Right hindlimb (tissue), 1 donor: Measurements from ENCODE around the gene MRPL27.
"Not testable (repeated sequence)": the region's sequence is repeated elsewhere in the genome, so short reads cannot be mapped to it uniquely, and the experiment has no call there.

ENCODE experiments used
- DNase-seq: peaks from one replicate; pipeline ENCODE4 v3.0.0-alpha.2; 2018

The MRPL27 gene

DNA sequence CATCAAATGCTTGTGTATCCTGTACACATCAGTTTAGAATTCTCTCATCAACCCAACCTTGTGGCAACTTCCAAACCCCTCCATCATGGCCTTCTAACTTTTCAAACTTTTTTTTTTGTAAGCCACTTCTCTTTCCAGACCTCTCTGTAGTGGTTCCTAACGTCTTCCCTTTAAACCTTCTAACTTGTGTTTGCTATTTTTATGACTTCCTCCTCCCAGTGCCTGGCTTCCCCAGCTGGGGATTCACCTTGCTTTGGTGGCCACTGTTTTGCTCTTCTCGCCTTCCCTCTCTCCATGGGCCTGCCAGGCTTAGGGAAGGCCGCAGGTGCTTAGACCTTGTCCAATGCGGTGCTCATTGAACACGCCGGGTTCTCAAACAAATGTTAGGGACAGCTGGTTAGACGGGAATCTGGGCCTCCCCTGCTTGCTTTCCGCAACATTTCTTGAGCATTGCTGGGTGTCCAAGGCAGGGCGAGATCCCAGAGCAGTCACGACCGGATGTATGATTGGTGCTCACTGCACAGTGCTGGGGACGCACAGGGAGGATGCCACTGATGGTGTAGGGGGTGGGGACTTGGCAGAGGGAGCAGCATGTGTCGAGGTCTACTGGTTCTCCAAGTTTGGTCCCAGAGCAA lies 28.1 kb downstream of the MRPL27 start:
- DNase-seq = no peak

DNA sequence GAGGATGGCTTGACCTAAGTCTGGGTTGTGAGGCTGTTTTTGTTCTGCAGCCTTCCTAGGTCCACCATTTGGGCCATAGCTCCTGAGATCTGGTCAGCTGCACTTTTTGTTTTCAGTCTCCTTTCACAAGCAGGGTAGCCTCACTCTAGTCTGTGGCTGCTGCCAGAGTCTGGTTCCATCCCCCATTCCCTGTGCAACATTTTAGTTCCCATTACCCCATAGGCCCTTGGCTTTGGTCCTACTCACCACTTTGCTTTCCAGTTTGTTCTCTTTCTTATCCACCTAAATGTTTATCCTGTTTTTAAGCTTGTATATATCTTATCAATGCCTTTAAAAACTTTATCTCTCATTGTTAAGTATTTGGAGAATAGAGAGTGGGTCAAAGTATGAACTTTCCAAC lies 33.6 kb downstream of the MRPL27 start:
- DNase-seq = no peak

DNA sequence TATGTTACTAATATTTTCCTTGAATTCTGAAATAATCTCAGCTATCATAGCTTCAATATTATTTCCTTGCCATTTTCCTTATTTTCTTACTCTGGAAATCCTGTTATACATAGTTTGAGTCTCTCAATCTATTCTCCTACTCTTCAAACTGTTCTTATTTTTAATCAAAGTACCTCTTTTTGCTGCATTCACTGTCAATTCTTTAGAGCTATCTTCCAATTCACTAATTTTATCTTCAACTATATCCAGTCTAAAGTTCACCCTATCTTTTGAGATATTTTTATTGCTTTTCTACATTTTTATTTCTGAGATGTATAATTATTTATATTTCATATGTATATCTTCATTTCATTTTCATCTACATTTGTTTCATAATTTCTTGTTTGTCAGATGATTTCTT lies 34.3 kb downstream of the MRPL27 start:
- no peak for DNase-seq

DNA sequence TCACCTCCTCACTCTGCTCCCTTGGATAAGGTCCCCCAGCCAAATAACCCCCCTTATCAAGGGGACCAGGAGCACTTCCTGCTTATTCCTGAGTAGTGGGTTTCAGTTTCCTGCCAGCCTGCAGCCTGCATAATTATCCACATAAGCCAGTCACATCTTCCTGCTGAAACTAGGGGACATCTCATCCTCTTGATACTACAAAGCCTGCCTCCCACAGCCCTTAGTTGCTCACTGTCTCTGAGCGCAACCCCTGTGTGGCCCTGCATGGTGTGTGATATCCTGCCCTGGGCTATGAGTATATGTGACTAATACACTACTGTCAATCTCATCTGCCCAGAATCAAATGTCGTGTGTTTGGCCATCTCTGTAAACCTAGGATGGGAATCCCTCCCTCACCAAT lies 35.0 kb downstream of the MRPL27 start:
- no peak for DNase-seq

DNA sequence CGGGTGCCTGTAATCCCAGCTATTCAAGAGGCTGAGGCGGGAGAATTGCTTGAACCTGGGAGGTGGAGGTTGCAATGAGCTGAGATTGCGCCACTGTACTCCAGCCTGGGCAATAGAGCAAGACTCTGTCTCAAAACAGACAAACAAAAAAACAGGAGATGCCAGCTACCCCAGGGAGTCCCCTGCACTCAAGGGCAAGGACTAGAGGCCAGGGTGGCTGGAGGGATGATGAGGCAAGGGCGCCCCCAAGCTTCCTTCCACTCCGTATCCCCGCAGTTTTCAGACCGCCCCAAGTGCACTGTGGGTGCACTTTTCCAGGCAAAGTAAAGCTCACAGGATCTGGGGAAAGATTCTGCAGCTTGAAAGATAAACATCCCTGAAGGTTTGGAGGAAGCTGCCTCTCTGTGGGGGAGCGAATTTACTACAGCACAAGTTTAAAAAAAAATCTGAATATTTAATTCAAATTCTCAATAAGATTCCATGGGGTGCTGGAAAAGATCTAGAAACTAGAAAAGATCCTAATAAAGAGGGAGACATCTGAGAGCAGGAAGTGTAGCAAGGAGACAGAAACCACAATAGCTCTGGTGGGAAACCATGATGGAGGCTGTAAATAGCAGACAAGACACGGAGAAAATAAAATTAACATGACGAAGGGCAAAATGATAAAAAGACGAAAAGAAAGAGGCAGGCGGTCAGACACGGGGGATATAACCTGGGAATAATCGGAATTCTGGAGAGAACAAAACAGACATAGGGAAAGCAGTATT lies 39.5 kb downstream of the MRPL27 start:
- not testable (repeated sequence) for DNase-seq

DNA sequence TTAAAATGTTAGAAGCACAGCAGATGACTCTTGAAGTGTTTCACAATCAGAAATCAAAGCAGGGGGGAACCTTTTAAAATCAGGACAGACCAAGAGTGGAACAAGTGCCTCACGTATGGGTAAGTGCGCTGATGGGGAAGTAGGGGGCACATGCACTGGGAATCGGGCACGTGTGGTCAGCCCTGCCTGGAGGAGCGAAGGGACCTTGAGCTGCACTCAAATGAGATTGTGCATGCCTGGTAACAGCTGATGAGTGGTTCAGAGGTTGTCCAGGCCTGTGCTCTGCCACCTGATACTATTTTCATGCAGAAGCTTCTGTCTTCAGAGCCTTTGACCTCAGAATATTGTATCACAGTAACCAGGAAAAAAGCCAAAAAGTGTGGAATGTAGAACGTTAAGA lies 40.8 kb downstream of the MRPL27 start:
- no peak for DNase-seq

DNA sequence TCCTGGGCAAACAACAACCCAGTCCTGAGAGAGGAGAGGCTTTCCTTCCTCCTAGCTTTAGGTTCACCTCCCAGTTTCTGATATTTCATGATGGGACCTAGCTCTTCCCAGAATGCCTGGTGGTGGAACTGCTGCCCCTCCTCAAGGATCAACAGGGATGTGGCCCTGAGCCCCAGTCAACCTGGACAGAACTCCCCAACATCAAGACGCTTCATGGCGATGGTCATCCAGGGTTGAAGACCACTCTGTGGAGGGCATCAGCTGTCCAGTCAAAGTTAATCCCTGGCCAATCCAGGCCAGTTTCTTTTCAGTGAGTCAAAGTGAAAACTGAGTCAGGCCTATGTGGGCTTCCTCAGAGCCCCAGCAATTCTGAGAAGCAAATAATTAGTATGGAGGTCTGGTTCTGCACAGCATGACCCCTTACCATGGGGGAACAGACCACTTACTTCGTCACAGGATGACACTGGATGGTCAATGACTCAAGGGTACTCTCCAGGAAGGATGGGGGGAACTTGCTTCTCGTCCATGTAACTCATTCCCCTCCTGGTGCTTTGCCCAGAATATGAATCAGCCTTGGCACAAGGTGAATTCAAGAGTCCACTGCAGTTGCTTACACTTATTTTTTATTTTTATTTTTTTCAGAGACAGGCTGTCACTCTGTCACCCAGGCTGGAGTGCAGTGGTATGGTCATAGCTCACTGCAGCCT lies 41.7 kb downstream of the MRPL27 start:
- no peak for DNase-seq

DNA sequence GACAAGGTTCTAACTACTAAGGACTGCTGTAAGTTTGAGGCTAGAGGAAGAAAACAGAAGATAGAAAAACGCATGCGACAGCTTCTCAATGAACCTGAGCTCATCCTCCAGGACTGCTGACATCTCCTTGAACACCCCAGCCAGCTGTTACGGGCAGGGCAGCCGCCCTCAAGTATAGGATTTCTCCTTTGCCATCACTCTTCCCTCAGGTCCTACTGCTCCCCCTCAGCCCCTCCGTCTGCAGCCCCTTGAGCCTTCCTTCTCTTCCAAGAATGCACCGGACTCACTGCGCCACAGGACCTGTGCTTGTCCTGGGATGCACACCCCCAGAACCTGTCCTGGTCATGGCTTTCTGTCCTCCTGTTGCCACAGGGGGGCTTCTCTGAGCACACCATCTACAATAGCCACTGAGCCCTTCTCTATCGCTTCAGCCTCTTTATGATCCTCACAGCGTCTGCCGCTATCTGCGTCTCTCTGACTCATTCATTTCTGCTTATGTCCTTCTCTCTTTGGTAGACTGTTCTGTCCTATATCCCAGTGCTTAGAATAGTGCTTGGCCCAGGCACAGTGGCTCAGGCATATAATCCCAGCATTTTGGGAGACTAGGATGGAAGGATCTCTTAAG lies 42.7 kb downstream of the MRPL27 start:
- no peak for DNase-seq

DNA sequence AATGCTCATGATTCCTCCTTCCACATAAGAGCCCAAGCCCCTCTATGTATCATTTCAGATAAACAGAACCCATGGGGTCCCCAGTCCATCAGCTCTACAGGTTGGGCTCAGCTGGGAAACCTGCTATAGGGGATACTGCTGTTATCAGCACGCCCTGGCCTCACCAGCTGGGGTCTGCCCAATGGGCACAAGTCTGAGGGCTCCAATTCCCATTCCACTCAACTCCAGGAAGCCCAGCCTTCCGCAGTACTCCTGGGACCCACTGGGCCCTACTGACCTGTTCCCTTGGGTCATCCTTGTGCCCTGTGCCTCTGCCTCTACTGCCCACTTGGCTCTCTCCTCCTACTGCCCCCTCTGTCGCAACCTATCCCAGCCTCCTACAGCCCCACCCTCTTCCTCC lies 43.3 kb downstream of the MRPL27 start:
- no peak for DNase-seq

DNA sequence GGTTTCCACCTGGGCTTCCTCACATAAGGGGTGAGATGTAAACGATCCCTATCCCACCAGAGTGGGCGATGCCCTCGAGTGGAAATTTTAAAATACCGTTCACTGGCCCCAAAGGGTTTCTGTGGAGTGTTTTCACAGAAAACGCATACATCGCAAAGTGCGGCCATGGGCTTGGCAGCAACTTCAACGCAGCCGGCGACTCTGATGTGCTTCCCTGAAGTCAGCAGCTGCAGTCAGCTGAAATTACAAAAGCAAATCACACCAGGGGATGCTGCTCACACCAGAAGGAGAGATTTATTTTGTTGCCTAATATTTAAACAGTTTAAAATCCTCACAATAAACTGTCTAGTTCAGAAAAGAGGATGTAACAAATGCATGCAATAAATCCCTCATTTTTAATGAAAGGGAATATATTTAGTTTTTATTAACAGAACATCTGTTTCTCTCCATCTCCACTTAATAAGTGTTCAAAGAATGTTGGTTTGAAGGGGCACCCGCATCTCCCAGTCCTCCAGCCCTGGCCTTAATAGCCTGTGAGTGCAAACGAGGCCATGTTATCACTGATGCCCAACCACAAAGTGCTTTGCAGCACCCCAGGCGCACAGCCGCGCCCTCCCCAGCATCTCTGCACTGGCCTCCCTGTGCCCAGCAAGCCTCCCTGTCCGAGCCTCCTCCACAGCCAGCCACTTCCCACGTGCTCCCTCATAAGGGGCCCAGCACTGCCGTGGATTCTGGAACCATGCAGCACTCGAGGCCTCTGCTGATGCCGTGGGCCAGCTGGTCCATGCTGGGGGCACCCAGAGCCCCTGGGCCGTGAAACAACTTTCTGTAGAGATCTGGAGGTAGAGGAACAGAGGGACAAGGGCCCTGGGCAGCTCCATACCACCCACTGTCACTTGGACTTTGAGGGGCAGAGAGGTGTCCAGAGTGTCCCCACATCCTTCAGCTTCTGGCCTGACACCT lies 44.3 kb downstream of the MRPL27 start:
- peak; percentile 58 for DNase-seq

DNA sequence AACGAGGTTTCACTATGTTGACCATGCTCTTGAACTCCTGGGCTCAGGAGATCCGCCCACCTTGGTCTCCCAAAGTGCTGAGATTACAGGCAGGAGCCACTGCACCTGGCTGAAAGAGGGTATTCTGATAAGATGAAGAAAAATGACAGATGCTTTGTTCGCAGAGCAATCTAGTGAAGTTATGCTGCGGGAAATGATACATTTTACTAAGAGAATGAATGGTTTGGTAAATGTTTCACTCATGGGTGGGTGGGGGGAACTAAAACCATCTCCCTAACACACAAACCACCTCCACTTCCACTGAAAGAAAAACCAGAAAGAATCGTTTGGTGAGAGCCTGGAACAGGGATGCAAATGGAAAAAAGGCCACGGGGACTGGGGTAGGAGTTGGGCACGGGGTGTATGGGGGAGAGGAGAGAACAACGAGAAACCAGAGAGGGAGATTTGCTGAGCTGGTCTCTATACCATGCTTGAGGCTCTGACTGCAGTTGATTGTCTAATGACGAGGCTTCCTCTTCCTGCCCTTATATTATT lies 46.1 kb downstream of the MRPL27 start:
- DNase-seq = no peak

DNA sequence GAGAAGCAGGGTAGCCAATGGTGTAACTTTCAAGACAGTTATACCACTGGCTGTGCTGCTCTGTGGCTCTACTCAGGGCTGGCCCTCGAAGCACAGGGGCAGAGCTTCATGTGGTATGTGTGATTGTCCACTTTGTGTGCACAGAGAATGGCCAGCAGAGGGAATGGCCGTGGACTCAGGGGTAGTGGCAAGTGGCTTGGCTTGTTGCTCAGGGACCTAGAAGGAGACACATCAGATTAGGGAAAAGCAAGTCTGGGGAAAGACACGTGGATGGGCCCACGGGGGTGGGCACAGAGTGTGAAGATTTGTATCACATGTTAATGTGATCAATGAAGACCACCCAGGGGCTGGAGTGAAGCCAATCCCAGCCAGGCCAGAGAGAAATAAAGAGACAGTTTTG lies 47.1 kb downstream of the MRPL27 start:
- no peak for DNase-seq

DNA sequence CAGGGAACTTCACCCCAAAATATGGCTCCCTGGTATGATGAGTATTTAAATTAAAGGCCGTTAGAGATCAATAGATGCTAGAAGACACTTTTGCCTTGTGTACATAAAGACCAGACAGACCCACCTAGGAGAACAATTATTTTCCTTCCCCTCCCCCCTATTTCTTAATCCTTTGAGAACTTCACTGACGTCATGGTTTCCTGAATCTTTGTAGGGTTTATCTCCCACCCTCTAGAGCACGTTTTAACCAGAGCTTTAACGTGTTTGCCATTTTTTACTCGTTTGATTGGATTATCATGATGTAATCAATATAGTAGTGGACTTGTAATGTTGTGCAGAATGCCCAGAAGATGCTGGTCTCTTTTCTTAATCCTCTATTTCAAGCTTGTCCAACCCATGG lies 49.9 kb downstream of the MRPL27 start:
- DNase-seq = no peak

DNA sequence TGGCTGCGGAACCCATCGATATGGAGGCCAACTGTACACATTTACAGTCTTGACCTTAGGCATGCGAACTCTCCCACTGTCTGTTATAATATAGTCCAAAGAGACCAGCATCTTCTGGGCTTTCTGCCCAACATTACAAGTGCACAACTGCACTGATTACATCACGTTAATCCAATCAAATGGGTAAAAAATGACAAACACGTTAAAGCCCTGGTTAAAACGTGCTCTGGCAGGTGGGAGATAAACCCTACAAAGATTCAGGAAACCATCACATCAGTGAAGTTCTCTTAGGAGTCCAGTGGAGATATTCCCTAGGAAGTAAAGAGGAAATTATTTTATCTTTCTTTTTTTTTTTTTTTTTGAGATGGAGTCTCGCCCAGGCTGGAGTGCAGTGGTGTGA lies 50.7 kb downstream of the MRPL27 start:
- no peak for DNase-seq

DNA sequence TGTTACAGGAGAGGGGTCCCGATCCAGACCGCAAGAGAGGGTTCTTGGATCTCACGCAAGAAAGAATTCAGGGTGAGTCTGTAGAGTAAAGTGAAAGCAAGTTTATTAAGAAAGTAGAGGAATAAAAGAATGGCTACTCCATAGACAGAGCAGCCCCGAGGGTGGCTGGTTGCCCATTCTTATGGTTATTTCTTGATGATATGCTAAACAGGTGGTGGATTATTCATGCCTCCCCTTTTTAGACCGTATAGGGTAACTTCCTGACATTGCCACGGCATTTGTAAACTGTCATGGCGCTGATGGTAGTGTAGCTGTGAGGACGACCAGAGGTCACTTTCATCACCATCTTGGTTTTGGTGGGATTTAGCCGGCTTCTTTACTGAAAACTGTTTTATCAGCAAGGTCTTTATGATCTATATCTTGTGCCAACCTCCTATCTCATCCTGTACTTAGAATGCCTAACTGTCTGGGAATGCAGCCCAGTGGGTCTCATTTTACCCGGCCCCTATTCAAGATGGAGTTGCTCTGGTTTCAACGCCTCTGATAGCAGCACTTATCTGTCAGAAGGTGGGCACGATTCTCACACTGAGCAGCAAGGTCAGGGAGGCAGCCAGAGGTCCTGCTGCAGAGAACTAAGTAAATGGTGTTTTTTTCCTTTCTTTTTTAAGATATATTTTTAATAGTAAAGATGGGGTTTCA lies 53.5 kb downstream of the MRPL27 start:
- no peak for DNase-seq

DNA sequence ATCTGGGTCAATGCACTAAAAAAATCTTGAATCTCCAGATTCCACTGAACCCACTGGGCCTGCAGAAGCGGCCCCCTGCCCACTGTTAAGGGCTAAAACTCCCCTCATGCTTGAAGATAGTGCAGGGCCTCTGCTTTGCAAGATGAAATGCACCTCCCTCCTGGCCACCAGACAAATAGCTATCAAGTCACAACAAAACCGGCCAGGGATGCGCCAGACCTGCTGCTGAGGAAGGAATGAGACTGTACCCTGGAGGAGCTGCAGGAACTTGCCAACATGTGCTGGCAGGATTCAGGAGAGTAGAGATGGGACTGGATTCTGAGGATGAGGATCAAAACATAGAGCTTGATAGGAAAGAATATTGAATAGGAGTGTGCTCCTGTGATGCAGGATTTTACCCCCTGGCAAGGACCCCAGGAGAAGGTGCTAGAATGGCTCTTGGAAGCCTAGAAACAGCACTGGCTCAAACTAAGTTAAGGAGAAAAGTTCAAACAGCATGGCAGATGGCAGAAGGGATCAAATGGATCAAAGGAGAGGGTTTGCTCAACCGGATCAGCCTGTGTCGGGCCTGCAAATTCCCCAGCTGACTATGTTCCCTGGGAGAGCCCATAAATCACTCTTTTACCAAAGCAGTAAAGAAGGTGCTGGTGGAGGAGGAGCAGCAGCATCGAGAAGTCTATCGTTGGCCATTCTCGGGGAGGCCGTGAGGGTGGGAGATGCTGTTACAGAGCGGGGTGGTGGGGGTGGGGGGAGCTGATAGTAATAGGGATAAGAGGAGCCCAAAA lies 54.3 kb downstream of the MRPL27 start:
- no peak for DNase-seq
